Inflammatory macrophage treated with lipopolysaccharide for 1 hour (primary cell): ENCODE data around the gene RAD51B.
A peak's percentile ranks its signal among the peaks of the same experiment; 100 is the strongest.
"Not testable (repeated sequence)": the region's sequence is repeated elsewhere in the genome, so short reads cannot be mapped to it uniquely, and the experiment has no call there.

ENCODE experiments used
- DNase-seq, 2 donors: peaks; one replicate each; pipeline ENCODE4 v3.0.0-alpha.2; 2020 to 2022

RAD51B gene

GRCh38 chr14:68257969-68258368 lies 438.4 kb downstream of the RAD51B start:
- no peak for DNase-seq

GRCh38 chr14:68258995-68259394 lies 439.4 kb downstream of the RAD51B start:
- DNase-seq, result not testable (repeated sequence)

- DNase-seq, result no peak
These were observed 440.5 kb downstream of the RAD51B start for GRCh38 chr14:68260121-68260520.

GRCh38 chr14:68261092-68261842 lies 441.7 kb downstream of the RAD51B start:
- DNase-seq, result no peak

- no peak for DNase-seq
These were observed 443.0 kb downstream of the RAD51B start for GRCh38 chr14:68262567-68262966.

GRCh38 chr14:68263563-68264259 lies 444.1 kb downstream of the RAD51B start:
- no peak for DNase-seq

GRCh38 chr14:68264260-68264569 lies 444.6 kb downstream of the RAD51B start:
- no peak for DNase-seq

GRCh38 chr14:68266998-68267397 lies 447.4 kb downstream of the RAD51B start:
- DNase-seq, result no peak

- DNase-seq, result peak; percentile 96 to 99
These were observed 448.6 kb downstream of the RAD51B start for GRCh38 chr14:68268197-68268596.

- DNase-seq, result no peak
These were observed 449.1 kb downstream of the RAD51B start for GRCh38 chr14:68268719-68269118.

GRCh38 chr14:68269136-68269927 lies 449.8 kb downstream of the RAD51B start:
- peak; percentile 62 to 90 for DNase-seq

- no peak for DNase-seq
These were observed 450.8 kb downstream of the RAD51B start for GRCh38 chr14:68270342-68270741.

- DNase-seq, result peak; percentile 72 to 82
These were observed 452.4 kb downstream of the RAD51B start for GRCh38 chr14:68271913-68272391.

GRCh38 chr14:68273413-68273812 lies 453.8 kb downstream of the RAD51B start:
- DNase-seq, result no peak

- no peak for DNase-seq
These were observed 455.1 kb downstream of the RAD51B start for GRCh38 chr14:68274725-68275124.

GRCh38 chr14:68278576-68279436 lies 459.2 kb downstream of the RAD51B start:
- DNase-seq, result no peak

GRCh38 chr14:68279437-68279720 lies 459.8 kb downstream of the RAD51B start:
- DNase-seq, result no peak

- no peak for DNase-seq
These were observed 460.2 kb downstream of the RAD51B start for GRCh38 chr14:68279777-68280233.

- no peak for DNase-seq
These were observed 461.9 kb downstream of the RAD51B start for GRCh38 chr14:68281497-68281896.

- DNase-seq, result no peak
These were observed 463.1 kb downstream of the RAD51B start for GRCh38 chr14:68282479-68283377.

GRCh38 chr14:68283378-68284123 lies 464.0 kb downstream of the RAD51B start:
- peak in 1 of 2 donors; percentile 17 for DNase-seq
